H1 (cell line): Measurements from ENCODE around the gene CCDC141. TPM values are rescaled to one million over a fixed set of nuclear protein-coding genes. Genes with fewer than 3 reads are reported as not detected.

Experiments
- CTCF ChIA-PET: fragments of 300-600 bp; sonication (Branson Sonifier 250); formaldehyde crosslinking; loops from one replicate; lab custom pipeline; 2021; ENCODE audit not compliant: partially characterized antibody; lab: Charles Lee
- POLR2A ChIA-PET: fragments of 300-600 bp; sonication (Branson Sonifier 250); formaldehyde crosslinking; loops from one replicate; lab custom pipeline; 2021; ENCODE audit warnings: inconsistent platforms; ENCODE audit not compliant: partially characterized antibody; lab: Charles Lee
- DNase-seq, 2 experiments: peaks; one replicate each; pipeline versions ENCODE4 v3.0.0 to v3.0.0-alpha.2; 2010 to 2022; ENCODE audit warnings: low spot score in 2 of 2, low read depth in 1 of 2, mixed read lengths in 1 of 2
- FAIRE-seq: peaks from 2 replicates; lab custom pipeline; 2011; peaks lifted over from hg19 to GRCh38; lab: Jason Lieb, UNC
- H2AFZ ChIP-seq: 2 replicates; pipeline ENCODE4 v1.8.1; 2012; ENCODE audit warnings: low read length, inconsistent platforms
- H2AK5ac ChIP-seq: 2 replicates; pipeline ENCODE4 v1.6.1; 2013; ENCODE audit warnings: low read depth, low read length
- H2BK120ac ChIP-seq: replicated peaks from 2 replicates; pipeline ENCODE3; 2013; ENCODE audit warnings: low read depth, low read length, inconsistent platforms
- H2BK12ac ChIP-seq: 2 replicates; pipeline ENCODE4 v1.6.1; 2013; ENCODE audit warnings: low read depth, low read length
- H2BK15ac ChIP-seq: 2 replicates; pipeline ENCODE4 v1.6.1; 2013; ENCODE audit warnings: low read length
- H2BK20ac ChIP-seq: 2 replicates; pipeline ENCODE4 v1.6.1; 2013; ENCODE audit warnings: low read length
- H2BK5ac ChIP-seq: 2 replicates; pipeline ENCODE4 v1.6.1; 2013; ENCODE audit warnings: low read depth, low read length
- H3K14ac ChIP-seq: 2 replicates; pipeline ENCODE4 v1.6.1; 2013; ENCODE audit warnings: inconsistent platforms; ENCODE audit not compliant: insufficient read length
- H3K18ac ChIP-seq: 2 replicates; pipeline ENCODE4 v1.6.1; 2013; ENCODE audit warnings: low read length; ENCODE audit errors: extremely low read depth
- H3K23ac ChIP-seq: 2 replicates; pipeline ENCODE4 v1.6.1; 2013; ENCODE audit warnings: inconsistent platforms; ENCODE audit not compliant: insufficient read length
- H3K23me2 ChIP-seq: 2 replicates; pipeline ENCODE4 v1.6.1; 2013; ENCODE audit warnings: low read depth, low read length
- H3K27ac ChIP-seq: 2 replicates; pipeline ENCODE4 v1.6.1; 2011; ENCODE audit warnings: low read depth, low read length, inconsistent platforms
- H3K27me3 ChIP-seq, 4 experiments: replicated peaks in 1 of 4; 1 replicate in 1 of 4; 2 replicates in 3 of 4; pipeline versions ENCODE4 v1.6.1 to v1.8.1; 2011 to 2013; ENCODE audit warnings: low read length in 3 of 4, mild to moderate bottlenecking in 3 of 4, inconsistent platforms in 2 of 4, mixed read lengths in 2 of 4, moderate library complexity in 1 of 4; ENCODE audit not compliant: control insufficient read depth in 3 of 4, insufficient read depth in 3 of 4; ENCODE audit errors: extremely low read depth in 1 of 4
- H3K36me3 ChIP-seq, 4 experiments: 2 replicates each; pipeline versions ENCODE4 v1.6.1 to v1.8.1; 2011 to 2013; ENCODE audit warnings: mild to moderate bottlenecking in 4 of 4, low read length in 3 of 4, moderate library complexity in 2 of 4, control low read depth in 1 of 4, inconsistent platforms in 1 of 4; ENCODE audit not compliant: insufficient read depth in 4 of 4, control insufficient read depth in 2 of 4
- H3K4ac ChIP-seq: replicated peaks from 2 replicates; pipeline ENCODE3; 2013; ENCODE audit warnings: low read length, low read depth, mixed read lengths, inconsistent platforms; ENCODE audit not compliant: insufficient read length
- H3K4me1 ChIP-seq, 4 experiments: replicated peaks in 1 of 4; 1 replicate in 1 of 4; 2 replicates in 3 of 4; pipeline versions ENCODE4 v1.6.1 to v1.8.1; 2011 to 2013; ENCODE audit warnings: low read length in 3 of 4, inconsistent platforms in 2 of 4, mixed read lengths in 1 of 4; ENCODE audit not compliant: insufficient read depth in 4 of 4, control insufficient read depth in 3 of 4
- H3K4me2 ChIP-seq, 2 experiments: 2 replicates each; pipeline versions ENCODE4 v1.6.1 to v1.8.1; 2011 to 2013; ENCODE audit warnings: low read depth in 2 of 2, low read length in 2 of 2, control low read depth in 1 of 2, inconsistent platforms in 1 of 2, mild to moderate bottlenecking in 1 of 2; ENCODE audit not compliant: insufficient read depth in 1 of 2
- H3K4me3 ChIP-seq, 4 experiments: fragments of 200-600, 300-600 bp in 1 of 4; sonication (generic), shearing (Covaris generic), sonication (Bioruptor Twin) in 1 of 4; 2 replicates each; pipeline versions ENCODE4 v1.5.1 to v1.8.1; 2011 to 2016; ENCODE audit warnings: low read length in 4 of 4, low read depth in 3 of 4, control low read depth in 2 of 4, inconsistent platforms in 2 of 4, mild to moderate bottlenecking in 2 of 4, mixed read lengths in 1 of 4, moderate library complexity in 1 of 4; ENCODE audit not compliant: insufficient read depth in 2 of 4; ENCODE audit errors: extremely low read depth in 1 of 4
- H3K56ac ChIP-seq: replicated peaks from 2 replicates; pipeline ENCODE3; 2013; ENCODE audit warnings: low read depth, mild to moderate bottlenecking, mixed read lengths, low read length, inconsistent platforms; ENCODE audit not compliant: insufficient read length
- H3K79me1 ChIP-seq: 2 replicates; pipeline ENCODE4 v1.6.1; 2013; ENCODE audit warnings: low read depth, low read length, control low read depth
- H3K79me2 ChIP-seq, 2 experiments: 2 replicates each; pipeline versions ENCODE4 v1.6.1 to v1.8.1; 2012 to 2013; ENCODE audit warnings: low read length in 2 of 2, mild to moderate bottlenecking in 2 of 2, inconsistent platforms in 1 of 2; ENCODE audit not compliant: insufficient read depth in 2 of 2, control insufficient read depth in 1 of 2
- H3K9ac ChIP-seq, 4 experiments: replicated peaks in 1 of 4; 1 replicate in 1 of 4; 2 replicates in 3 of 4; pipeline versions ENCODE4 v1.6.1 to v1.8.1; 2011 to 2013; ENCODE audit warnings: low read depth in 3 of 4, low read length in 3 of 4, control low read depth in 2 of 4, mild to moderate bottlenecking in 2 of 4, moderate library complexity in 2 of 4, inconsistent platforms in 1 of 4; ENCODE audit errors: extremely low read depth in 1 of 4
- H3K9me3 ChIP-seq, 2 experiments: 2 replicates each; pipeline versions ENCODE4 v1.6.1 to v1.8.1; 2012 to 2013; ENCODE audit warnings: mild to moderate bottlenecking in 2 of 2, moderate library complexity in 2 of 2, control low read depth in 1 of 2, inconsistent platforms in 1 of 2, low read depth in 1 of 2, low read length in 1 of 2, mixed read lengths in 1 of 2; ENCODE audit not compliant: insufficient read depth in 2 of 2
- H4K20me1 ChIP-seq, 2 experiments: replicated peaks in 1 of 2; 2 replicates each; pipeline versions ENCODE3 to v1.8.1; 2011 to 2013; ENCODE audit warnings: inconsistent platforms in 2 of 2, low read length in 2 of 2, mild to moderate bottlenecking in 1 of 2; ENCODE audit not compliant: insufficient read depth in 2 of 2, control insufficient read depth in 1 of 2
- H4K5ac ChIP-seq: 2 replicates; pipeline ENCODE4 v1.6.1; 2013; ENCODE audit warnings: low read length, low read depth, mixed read lengths, inconsistent platforms; ENCODE audit not compliant: insufficient read length
- H4K8ac ChIP-seq: 2 replicates; pipeline ENCODE4 v1.8.0; 2013; ENCODE audit warnings: mild to moderate bottlenecking, moderate library complexity, low read length, inconsistent platforms; ENCODE audit not compliant: insufficient read depth; ENCODE audit errors: extremely low read depth
- H4K91ac ChIP-seq: replicated peaks from 2 replicates; pipeline ENCODE3; 2013; ENCODE audit warnings: low read length, mixed read lengths, inconsistent platforms; ENCODE audit not compliant: insufficient read length
- CBX8 ChIP-seq: fragments of 300-800, 300-1000 bp; sonication (generic); IDR thresholded peaks from 2 replicates; pipeline ENCODE4 v1.7.1; 2016; ENCODE audit warnings: low read depth, low read length, borderline replicate concordance
- CEBPB ChIP-seq: IDR thresholded peaks from 2 replicates; pipeline ENCODE4 v1.6.1; 2012; ENCODE audit warnings: low read depth, low read length
- CREB1 ChIP-seq: IDR thresholded peaks from 2 replicates; pipeline ENCODE4 v1.6.1; 2012; ENCODE audit warnings: inconsistent platforms
- FOSL1 ChIP-seq: IDR thresholded peaks from 2 replicates; pipeline ENCODE4 v1.6.1; 2011; ENCODE audit warnings: mild to moderate bottlenecking, low read depth, low read length, moderate library complexity; ENCODE audit not compliant: insufficient read depth
- HDAC2 ChIP-seq, 2 experiments: fragments of 300-600 bp in 1 of 2; sonication (generic) in 1 of 2; IDR thresholded peaks; 2 replicates each; pipeline ENCODE4 v1.6.1; 2011 to 2012; ENCODE audit warnings: low read depth in 2 of 2, low read length in 2 of 2, mild to moderate bottlenecking in 2 of 2, moderate library complexity in 2 of 2, borderline replicate concordance in 1 of 2, inconsistent platforms in 1 of 2
- KDM5A ChIP-seq: fragments of 200-600 bp; IDR thresholded peaks from 2 replicates; pipeline ENCODE4 v1.7.1; 2012; ENCODE audit warnings: mild to moderate bottlenecking, low read length, inconsistent platforms, mixed read lengths
- PHF8 ChIP-seq: fragments of 200-600 bp; sonication (generic); conservative IDR thresholded peaks from 2 replicates; pipeline ENCODE4 v1.7.1; 2012; ENCODE audit warnings: low read depth, mild to moderate bottlenecking, inconsistent platforms, low read length, moderate library complexity
- SP4 ChIP-seq: IDR thresholded peaks from 2 replicates; pipeline ENCODE4 v1.6.1; 2012; ENCODE audit warnings: low read length, inconsistent platforms
- TAF7 ChIP-seq: optimal IDR thresholded peaks from 2 replicates; pipeline ENCODE3; 2011; ENCODE audit warnings: low read depth, mild to moderate bottlenecking, inconsistent platforms, low read length, moderate library complexity, borderline replicate concordance
- YY1 ChIP-seq: IDR thresholded peaks from 2 replicates; pipeline ENCODE4 v1.6.1; 2011; ENCODE audit warnings: low read depth, mild to moderate bottlenecking, low read length
- polyA plus RNA-seq, 7 experiments: library from polyadenylated mRNA; depleted of rRNA in 3 of 7; stranded (reverse) in 5 of 7; unstranded in 2 of 7; fragments of >200 nt in 5 of 7; fragments of 200-250 nt in 2 of 7; gene quantifications; 1 replicate in 5 of 7; 2 replicates in 1 of 7; 4 replicates in 1 of 7; pipeline versions ENCODE4 v1.2.1 to v1.2.3, GENCODE V29; 2011 to 2013; ENCODE audit warnings: missing spikeins in 2 of 7, mixed read lengths in 2 of 7
- total RNA-seq: library from RNA; stranded (reverse); fragmentation: NEBNext Ultra II Directional; extraction: Animal tissue kit (Norgen Biotek cat#: 25700); gene quantifications from 2 replicates; pipeline ENCODE4 v1.2.1, GENCODE V29; 2021
- TF ChIP-seq, protein P1 (sequence below): IDR thresholded peaks from 2 replicates; pipeline ENCODE4 v1.6.1; 2012; ENCODE audit warnings: inconsistent platforms
- TF ChIP-seq, protein P2 (sequence below): IDR thresholded peaks from 2 replicates; pipeline ENCODE4 v1.6.1; 2012; ENCODE audit warnings: low read length, inconsistent platforms

Gene CCDC141
- total and polyA plus RNA-seq, 2 of the 8 experiments (the other 6 are each of a cell fraction or from before 2014, with no cell fraction given): 0.56 to 21.6 TPM

DNA sequence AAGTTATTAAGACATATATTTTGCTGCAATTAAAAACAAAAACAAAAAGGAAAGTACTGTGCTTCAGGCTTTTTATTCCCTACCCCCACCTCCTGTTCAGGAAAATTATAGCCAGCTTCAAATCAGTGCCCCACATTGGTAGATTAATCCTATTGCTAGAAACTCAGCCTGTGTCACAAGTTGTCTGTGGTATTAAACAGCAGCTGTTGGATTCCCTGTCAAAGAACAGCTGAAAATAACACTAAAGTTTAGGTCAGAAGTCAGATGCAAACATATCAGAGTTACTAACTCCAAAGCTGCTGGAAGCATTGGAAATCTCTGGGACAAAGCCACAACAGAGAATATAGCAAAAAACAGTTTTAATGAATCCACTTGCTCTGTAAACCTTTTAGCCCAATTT is 818 bp upstream of the CCDC141 start:
- peak overlapping the region in 1 of 4 experiments; percentile 39; a peak in 2 of 8 replicates for H3K4me3 ChIP-seq
- no peak overlapping the region for H2BK15ac ChIP-seq
- no peaks in the 10 kb centered on the region for H3K9me3 ChIP-seq
- H4K8ac ChIP-seq: no peak overlapping the region
- DNase-seq (no peak), FAIRE-seq (no peak)
- POLR2A ChIA-PET: interaction anchor here (0.9 kb wide), 1 partner anchor 9 kb away, joined by 4 read pairs; no protein-coding TSS in a partner anchor
- peak overlapping the region; percentile 82; the same call in 1 of the 2 replicates for H2AFZ ChIP-seq
- peak overlapping the region; percentile 92; the same call in 1 of the 2 replicates for H2BK5ac ChIP-seq
- no peak overlapping the region for H3K4ac ChIP-seq
- 0 out of 2 replicates have a peak overlapping the region, but pooled peaks have one; percentile 45 for H2BK12ac ChIP-seq
- peak overlapping the region; percentile 58 for H4K91ac ChIP-seq
- no peak overlapping the region; a peak in 1 of 7 replicates for H3K9ac ChIP-seq
- peaks cover 4% of the 10 kb centered on the region; the same call in 1 of the 2 replicates for H3K23me2 ChIP-seq
- H4K5ac ChIP-seq: peak overlapping the region; percentile 71
- H3K4me2 ChIP-seq: peak overlapping the region; percentile 42 to 55; a peak in 2 of 4 replicates
- no peaks in the 10 kb centered on the region for H3K27me3 ChIP-seq
- H3K4me1 ChIP-seq: peaks cover 0 to 14% (median 13%) of the 10 kb centered on the region in 4 experiments; a peak in 4 of 7 replicates
- CTCF ChIA-PET: interaction anchor here (1.0 to 1.6 kb wide), 4 partner anchors 17 to 247 kb away, joined by 3 to 8 read pairs (median 4); no protein-coding TSS in a partner anchor
- H3K14ac ChIP-seq: no peak overlapping the region
- H2AK5ac ChIP-seq: no peak overlapping the region
- H3K56ac ChIP-seq: no peak overlapping the region
- H2BK20ac ChIP-seq: peak overlapping the region; percentile 88; the same call in 1 of the 2 replicates
- no peaks in the 10 kb centered on the region for H3K79me1 ChIP-seq
- no peaks in the 10 kb centered on the region for H4K20me1 ChIP-seq
- H3K23ac ChIP-seq: no peak overlapping the region
- no peaks in the 10 kb centered on the region for H3K79me2 ChIP-seq
- H3K36me3 ChIP-seq: peaks cover 0 to 12% (median 4%) of the 10 kb centered on the region in 4 experiments; a peak in 1 of 8 replicates
- peak overlapping the region; percentile 60 for H2BK120ac ChIP-seq
- H3K18ac ChIP-seq: 0 out of 2 replicates have a peak overlapping the region, but pooled peaks have one; percentile 80
- H3K27ac ChIP-seq: no peak overlapping the region
- TF ChIP-seq CBX8 (no peak), CEBPB (no peak), SP4 (no peak), HDAC2 (IDR thresholded peaks at IDR 0.05; ENCODE audit: borderline replicate concordance in 1 of 2, low read depth in 2 of 2, low read length in 2 of 2) (no peak), CREB1 (no peak), PHF8 (no peak), FOSL1 (no peak), KDM5A (no peak), YY1 (no peak), TAF7 (no peak)
- TF ChIP-seq, protein P1, sequence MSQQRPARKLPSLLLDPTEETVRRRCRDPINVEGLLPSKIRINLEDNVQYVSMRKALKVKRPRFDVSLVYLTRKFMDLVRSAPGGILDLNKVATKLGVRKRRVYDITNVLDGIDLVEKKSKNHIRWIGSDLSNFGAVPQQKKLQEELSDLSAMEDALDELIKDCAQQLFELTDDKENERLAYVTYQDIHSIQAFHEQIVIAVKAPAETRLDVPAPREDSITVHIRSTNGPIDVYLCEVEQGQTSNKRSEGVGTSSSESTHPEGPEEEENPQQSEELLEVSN: no peak
- TF ChIP-seq, protein P2, sequence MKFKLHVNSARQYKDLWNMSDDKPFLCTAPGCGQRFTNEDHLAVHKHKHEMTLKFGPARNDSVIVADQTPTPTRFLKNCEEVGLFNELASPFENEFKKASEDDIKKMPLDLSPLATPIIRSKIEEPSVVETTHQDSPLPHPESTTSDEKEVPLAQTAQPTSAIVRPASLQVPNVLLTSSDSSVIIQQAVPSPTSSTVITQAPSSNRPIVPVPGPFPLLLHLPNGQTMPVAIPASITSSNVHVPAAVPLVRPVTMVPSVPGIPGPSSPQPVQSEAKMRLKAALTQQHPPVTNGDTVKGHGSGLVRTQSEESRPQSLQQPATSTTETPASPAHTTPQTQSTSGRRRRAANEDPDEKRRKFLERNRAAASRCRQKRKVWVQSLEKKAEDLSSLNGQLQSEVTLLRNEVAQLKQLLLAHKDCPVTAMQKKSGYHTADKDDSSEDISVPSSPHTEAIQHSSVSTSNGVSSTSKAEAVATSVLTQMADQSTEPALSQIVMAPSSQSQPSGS: no peak
